ENCODE results near the gene GATAD1.

GATAD1 gene

DNA sequence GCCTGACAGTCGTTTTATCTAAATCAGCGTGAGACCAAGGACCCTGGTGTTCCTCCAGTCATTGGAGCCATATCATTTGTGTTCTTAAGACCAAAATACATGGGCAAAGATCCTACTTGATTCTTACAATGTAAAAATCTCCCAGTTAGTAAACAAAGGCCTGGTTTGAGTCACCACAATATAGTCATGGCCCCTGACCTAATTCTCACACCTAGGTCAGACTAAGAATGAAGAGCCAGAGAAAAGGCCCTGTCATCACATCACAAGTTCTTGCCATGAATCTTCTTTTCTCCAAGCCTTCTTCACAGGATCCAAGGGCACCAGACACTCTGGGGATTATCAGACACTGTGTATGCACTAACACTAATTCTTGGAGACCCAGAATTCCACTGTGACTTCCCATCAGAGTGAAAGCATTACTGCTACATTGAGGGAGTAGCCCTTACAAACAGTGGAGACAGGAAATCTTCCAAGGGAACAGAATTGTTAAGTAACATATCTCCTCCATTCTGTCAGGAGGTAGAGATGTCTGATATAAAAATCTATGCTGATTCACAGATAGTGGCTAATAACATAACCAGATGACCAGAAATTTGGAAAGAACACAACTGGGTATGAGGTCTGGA, 38.1 kb downstream of the GATAD1 start:
- DNase-seq, result no peak

DNA sequence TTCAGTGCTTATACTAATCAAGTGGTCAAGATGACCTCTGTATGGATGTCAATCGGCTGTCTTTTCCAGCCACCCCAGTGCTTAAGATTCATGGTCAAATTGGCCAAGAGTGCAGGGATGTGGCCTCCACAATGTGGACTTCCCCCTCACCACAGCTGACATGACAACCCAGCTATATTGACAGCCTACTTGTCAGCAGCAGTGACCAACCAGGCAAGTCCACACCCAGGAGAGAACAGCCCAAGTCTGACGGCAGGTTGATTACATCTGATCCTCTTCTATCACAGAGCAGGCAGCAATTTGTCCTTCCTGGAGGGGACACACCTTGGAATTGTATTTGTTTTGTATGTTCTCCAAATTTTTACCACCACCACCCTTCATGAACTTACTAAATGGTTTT, 38.7 kb downstream of the GATAD1 start:
- DNase-seq, result no peak

DNA sequence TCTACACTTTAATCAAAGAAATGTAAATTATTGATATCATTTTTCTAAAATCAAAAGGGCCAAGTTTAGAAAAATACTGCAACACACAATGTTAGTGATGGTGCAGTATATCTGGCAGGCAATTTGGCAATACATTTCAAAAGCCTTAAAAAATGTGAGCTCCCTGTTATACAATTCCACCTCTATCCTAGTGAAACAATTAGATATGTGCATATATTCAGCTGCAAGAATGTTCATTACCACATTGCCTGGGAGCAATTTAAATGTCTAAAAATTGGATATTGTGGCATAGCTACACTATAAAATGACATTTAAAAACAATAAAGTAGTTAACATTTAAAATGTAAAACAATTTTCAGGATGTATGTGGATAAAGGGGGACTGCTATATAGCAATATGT, 40.5 kb downstream of the GATAD1 start:
- DNase-seq, result no peak

- DNase-seq, result no peak
Observed at GRCh38 chr7:92489634-92490033, 42.4 kb downstream of the GATAD1 start.

DNA sequence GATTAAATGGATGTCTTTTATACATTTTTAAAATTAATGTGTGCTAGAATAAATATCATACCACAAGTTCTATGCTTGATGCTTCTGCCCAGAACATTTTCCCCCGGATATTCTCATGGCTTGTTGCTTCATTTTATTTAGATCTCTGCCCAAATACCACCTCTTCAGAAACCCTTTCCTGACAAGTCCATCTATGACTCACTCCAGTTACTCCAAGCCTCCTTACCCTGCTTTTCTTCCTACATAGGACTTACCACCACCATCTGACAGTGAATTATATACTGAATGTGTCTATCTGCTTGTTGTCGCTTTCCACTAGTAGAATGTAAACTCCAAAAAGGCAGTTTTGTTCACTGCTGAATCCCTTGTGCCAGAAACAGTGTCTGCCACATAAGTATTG, 49.6 kb downstream of the GATAD1 start:
- DNase-seq, result no peak

DNA sequence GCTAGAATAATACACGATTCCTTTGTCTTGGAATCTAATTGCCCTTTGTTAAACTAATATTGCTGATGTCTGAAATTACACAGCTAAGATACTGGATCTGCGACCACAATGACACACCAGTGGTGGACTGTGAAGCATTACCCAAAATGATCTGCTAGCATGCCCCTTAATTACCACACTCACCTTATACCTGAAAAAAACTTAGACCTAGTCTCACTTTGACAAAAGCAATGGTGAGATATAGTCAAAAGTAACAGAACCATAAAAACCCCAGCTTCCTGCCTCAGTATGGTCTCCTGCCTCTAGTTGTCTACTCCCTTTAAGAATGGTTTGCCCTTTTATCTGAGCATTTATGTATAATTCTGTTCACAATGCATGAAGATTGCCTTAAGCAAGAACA, 51.3 kb downstream of the GATAD1 start:
- no peak for DNase-seq

DNA sequence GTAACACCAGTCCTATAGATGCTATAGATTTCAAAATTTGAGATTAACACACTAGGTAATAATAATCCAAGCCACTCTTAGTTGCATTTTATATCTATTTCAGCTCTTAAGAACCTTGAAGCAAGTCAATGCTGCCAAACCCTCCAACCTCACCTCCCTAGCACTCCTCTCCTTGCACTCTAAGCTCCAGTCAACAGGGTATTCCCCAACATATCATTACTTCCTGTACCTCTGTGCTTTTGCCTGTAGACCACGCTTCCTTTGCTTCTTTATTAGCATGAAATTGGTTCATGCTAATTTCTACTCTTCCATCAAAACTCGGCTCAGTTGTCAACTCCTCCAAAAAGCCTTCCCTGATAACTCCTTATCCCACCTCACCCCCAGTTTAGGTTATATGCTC, 56.5 kb downstream of the GATAD1 start:
- no peak for DNase-seq

- no peak for DNase-seq
Observed at GRCh38 chr7:92504563-92504962, 57.3 kb downstream of the GATAD1 start.

DNA sequence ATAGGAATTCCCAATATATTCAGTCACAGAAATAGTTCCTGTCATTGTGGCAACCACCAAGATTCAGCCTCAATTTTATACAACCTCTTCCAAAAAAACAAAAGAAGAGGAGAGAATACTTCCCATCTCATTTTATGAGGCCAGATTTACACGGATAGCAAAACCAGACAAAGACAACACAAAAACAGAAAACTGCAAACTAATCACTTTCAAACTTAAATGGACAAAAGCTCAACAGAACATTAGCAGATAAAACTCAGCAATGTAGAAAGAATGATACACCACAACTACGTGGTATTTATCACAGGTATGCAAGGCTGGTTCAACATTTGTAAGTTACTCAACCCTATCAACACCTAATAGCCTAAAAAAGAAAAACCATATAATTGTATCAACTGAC, 59.1 kb downstream of the GATAD1 start:
- no peak for DNase-seq

DNA sequence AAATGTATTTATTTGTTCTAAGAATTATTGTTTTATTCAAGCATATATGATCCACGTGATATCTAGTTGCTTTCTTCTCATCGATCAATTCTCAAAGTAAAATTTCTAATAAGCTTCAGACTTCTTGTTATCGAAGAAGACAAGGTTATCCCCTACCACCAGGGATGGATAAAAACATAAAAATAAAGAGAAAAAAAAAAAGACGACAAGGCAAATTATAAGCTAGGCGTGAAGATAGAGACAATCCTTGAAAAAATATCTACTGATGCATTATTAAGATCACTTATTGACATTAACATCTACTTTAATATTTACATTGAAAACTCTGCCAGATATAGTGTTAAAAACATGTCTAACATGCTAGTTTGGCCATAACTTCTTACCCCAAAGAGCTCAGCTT, 61.7 kb downstream of the GATAD1 start:
- DNase-seq, result no peak
